Measurements from ENCODE around the gene VPS13D.

GRCh38 chr1:12208271-12208670 lies 21.6 kb upstream of the VPS13D start:
- TF ChIP-seq CTCF (IDR thresholded peaks at IDR 0.05 in 4 of 5, conservative IDR thresholded peaks at IDR 0.05 in 1 of 5): no peak
- TF ChIP-seq POLR2A (IDR thresholded peaks at IDR 0.05): no peak
